Activated CD8-positive, alpha-beta memory T cell treated with anti-CD3 and anti-CD28 coated beads for 4 hours (primary cell): ENCODE measurements around the gene B3GALT4.

Source experiments
- DNase-seq, 2 donors: peaks; one replicate each; pipeline ENCODE4 v3.0.0-alpha.2; 2020; ENCODE audit warnings: low read depth in 2 of 2

Gene B3GALT4

DNA sequence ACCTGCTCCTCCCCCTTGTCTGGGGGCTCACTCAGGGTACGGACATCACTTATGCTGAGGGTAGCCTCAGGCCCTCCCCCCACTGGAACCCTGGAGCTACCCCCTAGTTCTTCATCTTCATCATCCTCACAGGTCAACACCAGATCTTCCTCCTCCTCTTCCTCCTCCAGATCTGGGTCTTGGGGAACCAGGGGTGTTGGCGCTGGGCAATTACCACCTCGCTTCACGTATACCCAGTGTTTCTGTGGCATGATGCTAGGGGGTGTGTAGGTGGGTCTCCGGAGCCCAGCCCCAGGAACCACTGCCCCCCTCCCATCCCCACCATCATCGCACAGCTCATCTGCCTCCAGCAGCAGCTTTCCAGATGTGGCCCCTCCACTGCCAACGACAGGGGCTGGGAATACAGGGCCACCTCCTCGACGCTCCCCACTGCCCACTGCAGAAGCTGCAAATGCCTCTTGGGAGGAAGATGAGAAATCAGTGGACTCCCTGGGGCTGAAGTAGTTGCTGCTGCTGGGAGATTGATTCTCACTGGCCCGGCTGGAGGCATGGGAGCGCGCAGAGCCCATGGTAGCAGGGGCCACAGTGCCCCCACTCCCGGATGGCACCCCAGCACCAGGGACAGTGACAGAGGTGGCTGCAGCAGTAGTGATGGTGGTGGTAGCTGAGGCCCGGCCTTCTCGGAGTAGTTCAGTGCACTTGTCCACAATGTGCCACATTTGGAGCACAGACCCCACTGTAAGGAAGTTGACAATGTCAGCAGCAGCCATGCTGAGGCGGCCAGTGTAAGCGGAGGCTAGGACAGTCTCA is 39.1 kb downstream of the B3GALT4 start:
- no peak for DNase-seq

DNA sequence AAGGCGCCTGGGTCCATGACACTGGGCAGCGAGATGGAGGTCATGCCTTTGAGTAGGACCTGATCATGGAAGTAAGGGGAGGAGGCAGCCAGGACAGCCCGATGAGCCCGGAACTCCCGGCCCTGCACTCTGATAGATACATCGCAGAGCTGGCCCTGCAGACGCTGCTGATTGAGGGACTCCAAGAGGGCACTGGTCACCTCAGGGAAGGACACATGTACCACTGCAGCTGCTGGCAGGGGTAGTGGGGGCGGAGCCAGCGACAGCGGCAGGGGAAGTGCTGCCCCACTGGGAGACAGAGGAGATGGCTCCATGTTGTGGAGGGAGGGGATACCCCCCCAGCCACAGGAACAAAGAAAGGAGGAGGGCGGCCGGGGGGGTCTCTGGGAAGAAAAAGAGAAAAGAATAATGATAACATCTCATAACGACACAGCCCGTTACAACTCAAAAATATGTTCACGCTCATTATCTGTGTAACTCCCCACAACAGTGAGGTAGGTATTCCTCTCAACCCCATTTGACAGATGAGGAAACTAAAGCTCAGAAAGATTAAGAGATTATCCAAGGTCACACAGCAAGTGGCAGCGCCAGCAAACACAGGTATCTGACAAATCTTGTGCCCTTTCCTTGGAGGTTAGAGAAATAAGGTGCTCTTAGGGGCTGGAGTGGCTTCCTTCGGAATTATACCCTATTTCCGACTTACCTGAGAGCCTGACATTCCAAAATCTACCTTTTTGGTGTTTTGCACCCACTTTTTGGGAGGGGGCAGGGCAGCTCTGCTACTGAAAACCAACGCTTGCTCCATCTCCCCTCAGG is 39.9 kb downstream of the B3GALT4 start:
- no peak for DNase-seq

DNA sequence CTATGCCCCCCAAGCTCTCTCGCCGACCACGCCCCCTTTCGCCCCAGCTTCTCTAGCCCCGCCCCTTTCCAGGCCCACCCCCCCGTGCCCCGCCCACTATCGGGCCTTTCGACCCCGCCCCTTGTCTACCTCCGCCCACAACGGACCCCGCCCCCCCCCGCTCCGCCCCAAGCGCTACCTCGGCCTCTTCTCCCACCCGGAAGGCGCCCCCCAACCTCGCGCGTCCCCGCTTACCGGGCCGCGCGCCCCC is 40.4 kb downstream of the B3GALT4 start:
- DNase-seq, result peak in 1 of 2 donors; percentile 57

DNA sequence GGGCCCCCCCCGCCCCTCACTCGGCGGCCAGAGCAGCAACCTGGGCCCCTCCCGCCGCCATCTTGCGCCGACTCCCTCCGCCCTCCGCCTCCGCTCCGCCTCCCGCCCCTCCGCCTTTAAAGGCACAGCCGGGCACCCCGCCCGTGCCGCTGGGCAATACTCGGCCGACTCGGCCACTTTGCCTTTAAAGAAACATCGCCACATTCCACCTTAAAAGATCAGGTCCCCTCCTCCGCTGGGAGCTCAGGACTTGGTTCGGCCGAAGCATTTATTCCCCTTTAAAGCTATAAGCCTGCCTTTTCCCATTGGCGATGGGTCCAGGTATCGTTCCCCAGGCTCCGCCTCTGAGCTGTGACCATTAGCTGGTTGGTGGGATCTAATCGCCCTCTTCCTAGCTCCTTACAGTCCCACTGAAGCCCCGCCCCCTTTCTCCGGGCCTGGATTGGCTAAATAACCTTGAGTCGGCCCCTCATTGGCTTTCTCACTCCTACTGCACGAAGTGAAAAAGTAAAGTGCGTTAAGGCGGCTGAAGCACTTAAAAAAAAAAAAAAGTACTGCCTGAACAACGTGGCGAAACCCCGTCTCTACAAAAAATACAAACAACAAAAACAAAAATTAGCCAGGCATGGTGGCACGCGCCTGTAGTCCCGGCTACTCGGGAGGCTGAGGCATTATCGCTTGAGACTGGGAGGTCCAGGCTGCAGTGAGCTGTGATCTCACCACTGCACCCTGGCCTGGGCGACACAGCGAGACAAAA is 40.9 kb downstream of the B3GALT4 start, which contains the start of gene ZBTB22:
Gene ZBTB22, minus strand, starts transcription at position 76 of the 757 bp plus-strand sequence. CDS start 828 bp downstream, outside the sequence.
- DNase-seq, result peak; percentile 88

DNA sequence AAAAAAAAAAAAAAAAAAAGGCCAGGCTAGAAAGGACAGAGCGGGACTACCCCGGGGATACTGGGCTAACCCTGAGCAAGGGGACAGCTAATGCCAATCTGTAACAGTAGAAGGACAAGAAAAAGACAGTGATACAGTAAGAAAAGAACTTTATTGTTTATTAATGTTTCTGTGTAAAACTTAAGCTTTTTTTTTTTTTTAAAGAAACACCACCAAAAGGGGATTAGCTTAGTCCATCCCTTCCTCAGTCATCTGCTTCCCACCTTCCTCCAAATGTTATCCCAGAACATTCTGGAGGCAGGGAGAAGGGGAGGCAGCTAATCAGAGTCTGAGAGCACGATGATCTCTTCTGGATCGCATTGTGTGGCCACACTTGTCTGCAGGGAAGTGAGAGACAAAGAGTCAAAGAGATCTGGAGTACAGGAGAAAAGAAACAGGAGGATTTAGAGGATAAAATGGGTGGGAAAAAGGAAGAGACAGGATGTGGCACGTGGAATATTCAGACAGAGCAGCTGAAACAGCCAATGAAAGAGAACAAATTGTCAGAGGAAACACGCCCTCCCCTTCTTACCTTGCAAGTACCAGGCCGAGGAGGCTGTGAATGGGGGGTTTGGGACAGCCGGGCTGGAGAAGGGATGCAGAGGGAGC is 41.6 kb downstream of the B3GALT4 start:
- DNase-seq, result no peak

DNA sequence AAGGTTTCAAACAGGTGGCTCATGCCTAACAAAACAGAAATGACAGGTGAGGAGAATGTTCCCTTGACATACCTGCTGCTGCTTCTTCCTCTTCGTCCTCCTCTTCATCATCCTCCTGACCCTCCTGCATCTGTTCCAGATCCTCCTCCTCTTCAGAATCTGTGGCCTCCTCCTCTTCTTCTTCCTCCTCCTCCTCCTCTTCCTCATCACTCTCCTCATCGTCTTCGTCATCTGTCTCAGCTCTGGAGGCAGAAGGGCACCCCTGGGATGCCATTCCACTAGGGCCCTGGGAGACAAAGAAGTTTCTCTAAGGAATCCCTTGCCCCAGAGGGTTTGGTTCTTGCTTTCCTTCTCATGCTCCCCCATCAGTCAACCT is 43.0 kb downstream of the B3GALT4 start:
- no peak for DNase-seq

DNA sequence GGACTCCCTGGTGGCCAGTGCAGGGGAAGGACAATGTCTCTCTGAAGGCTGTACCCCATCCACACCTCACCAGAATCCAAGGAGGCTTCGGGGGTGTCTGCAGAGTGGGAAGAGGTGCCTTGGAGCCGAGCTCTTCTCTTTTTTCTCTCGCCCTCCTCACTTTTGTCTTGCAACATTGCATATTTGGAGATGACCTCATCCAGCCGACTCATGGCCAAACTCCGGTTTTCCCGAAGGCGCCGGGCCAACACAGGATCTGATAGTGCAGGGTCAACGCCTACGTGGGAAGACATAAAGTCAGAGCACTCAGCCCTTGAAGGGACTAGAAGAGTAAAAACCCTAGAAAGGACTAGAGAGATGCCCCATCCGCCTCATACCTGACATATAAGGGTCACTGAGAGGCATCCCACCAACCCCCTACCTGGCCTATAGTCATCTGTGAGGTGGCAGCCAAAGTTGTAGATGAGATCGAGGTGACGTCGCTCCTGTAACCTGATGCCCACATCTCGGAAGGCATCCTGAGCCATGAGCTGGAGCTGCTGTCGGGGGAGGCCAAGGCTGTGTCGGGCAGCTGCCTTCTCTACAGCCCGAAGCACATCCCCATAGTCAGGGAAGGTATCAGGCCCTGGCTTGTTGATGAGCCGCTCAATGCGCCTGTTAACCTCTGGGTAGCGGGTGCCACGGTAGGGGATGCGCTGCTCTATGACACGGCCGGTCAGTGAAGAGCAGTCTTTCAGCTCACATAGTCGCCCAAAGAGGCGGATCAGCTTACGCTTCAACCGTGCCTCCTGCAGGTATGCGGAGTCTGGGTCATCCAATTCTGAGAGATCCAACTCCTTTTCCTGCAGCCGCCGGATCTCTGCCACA is 43.6 kb downstream of the B3GALT4 start:
- DNase-seq, result no peak

DNA sequence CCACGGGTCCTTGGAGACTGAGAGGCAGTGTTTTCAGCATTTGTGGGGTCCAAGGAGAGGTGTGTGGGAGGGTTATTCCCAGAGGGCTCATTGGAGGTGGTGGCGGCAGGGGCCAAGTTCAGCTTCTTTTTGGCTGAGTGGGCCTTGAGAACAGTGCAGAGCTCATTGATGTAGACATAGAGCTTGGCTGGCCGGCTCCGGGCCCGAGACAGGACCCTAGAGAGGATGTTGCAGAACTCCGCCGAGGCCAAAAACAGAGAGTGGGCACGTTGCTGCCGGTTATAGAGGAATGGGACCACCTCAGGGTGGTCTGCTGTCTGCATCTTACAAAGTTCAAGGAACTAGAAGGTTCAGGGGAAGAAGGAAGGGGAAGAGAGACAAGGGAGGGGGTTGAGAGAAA is 44.3 kb downstream of the B3GALT4 start:
- DNase-seq, result no peak

DNA sequence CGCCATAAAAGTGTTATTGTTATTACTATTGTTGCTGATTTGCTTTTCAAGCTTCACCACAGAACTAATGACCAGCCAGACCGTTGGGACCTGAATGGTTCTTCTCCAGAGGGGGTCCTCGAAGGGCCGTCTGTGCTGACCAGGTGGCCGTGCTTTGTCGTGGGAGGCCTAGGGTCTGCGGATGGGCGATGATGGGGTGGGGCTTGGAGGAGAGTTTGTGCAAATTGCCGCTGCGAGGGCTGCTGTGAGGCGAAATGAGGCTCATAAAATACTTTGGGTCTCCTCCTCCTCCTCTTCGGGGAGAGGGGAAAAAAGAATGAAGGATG is 46.7 kb downstream of the B3GALT4 start:
- no peak for DNase-seq

DNA sequence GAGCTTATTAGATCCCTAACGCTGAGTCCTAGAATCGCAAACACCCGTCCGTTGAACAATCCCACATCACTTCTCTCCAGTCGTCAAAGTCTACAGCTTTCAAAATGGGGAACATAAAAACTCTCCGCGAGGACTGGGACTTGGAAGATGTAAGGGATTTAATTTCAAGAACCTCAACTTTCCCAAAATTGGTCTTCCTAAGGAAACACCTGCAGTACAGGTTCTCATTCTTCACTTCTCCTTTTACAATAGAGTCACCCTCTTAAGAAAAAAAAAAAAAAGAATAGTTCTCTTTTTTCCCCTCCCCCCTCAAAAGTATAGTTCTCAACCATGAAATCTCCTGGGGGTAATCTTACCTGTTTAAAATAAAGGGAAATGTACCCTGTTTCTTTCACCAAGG is 47.2 kb downstream of the B3GALT4 start:
- no peak for DNase-seq
